ENCODE measurements around the gene SKAP1. TPM values are rescaled to one million over a fixed set of nuclear protein-coding genes. Genes with fewer than 3 reads are reported as not detected.

Gene SKAP1
- total and polyA plus RNA-seq, 2 donors from 2014 or later = 34.8 to 42.6 TPM

GRCh38 chr17:48236681-48237134, 193.3 kb downstream of the SKAP1 start:
- Histone ChIP-seq H3K27ac (ENCODE audit: low read depth in 2 of 2, low read length in 2 of 2) (no peak overlapping the region), H3K4me1 (ENCODE audit: control insufficient read depth in 2 of 3, insufficient read depth in 2 of 3, low read depth in 1 of 3, low read length in 3 of 3) (peaks cover 0 to 19% (median 9%) of the 10 kb centered on the region in 3 donors), H3K4me3 (ENCODE audit: low read length in 3 of 3) (no peak overlapping the region), H3K9ac (ENCODE audit: low read length in 3 of 3) (no peak overlapping the region), H3K36me3 (ENCODE audit: control insufficient read depth in 2 of 3, insufficient read depth in 3 of 3, low read length in 3 of 3) (no peaks in the 10 kb centered on the region), H3K27me3 (ENCODE audit: control insufficient read depth, insufficient read depth, low read length) (no peaks in the 10 kb centered on the region), H3K9me3 (ENCODE audit: control insufficient read depth in 2 of 3, insufficient read depth in 1 of 3, low read length in 3 of 3) (no peaks in the 10 kb centered on the region)
- DNase-seq = peak in 1 of 5 donors; percentile 32
- TF ChIP-seq CTCF (IDR thresholded peaks at IDR 0.05; ENCODE audit: borderline replicate concordance, extremely low read depth, insufficient read depth) = no peak
- no peak for FAIRE-seq
- intact Hi-C loops (cut with DNase I) = no loop called here

- Histone ChIP-seq H3K4me3 (ENCODE audit: low read length in 3 of 3) (no peak overlapping the region), H3K27me3 (ENCODE audit: control insufficient read depth, insufficient read depth, low read length) (no peaks in the 10 kb centered on the region), H3K9ac (ENCODE audit: low read length in 3 of 3) (no peak overlapping the region), H3K36me3 (ENCODE audit: control insufficient read depth in 2 of 3, insufficient read depth in 3 of 3, low read length in 3 of 3) (no peaks in the 10 kb centered on the region), H3K4me1 (ENCODE audit: control insufficient read depth in 2 of 3, insufficient read depth in 2 of 3, low read depth in 1 of 3, low read length in 3 of 3) (peaks cover 0 to 5% (median under 1%) of the 10 kb centered on the region in 3 donors), H3K9me3 (ENCODE audit: control insufficient read depth in 2 of 3, insufficient read depth in 1 of 3, low read length in 3 of 3) (no peaks in the 10 kb centered on the region), H3K27ac (ENCODE audit: low read depth in 2 of 2, low read length in 2 of 2) (no peak overlapping the region)
- DNase-seq (no peak), FAIRE-seq (no peak)
- no peak for TF ChIP-seq CTCF (IDR thresholded peaks at IDR 0.05; ENCODE audit: borderline replicate concordance, extremely low read depth, insufficient read depth)
- intact Hi-C loops (cut with DNase I) = no loop called here
These were observed 195.1 kb downstream of the SKAP1 start for GRCh38 chr17:48234922-48235321.

- DNase-seq = no peak
- no peak overlapping the region for H3K4me3 ChIP-seq (ENCODE audit: low read length in 3 of 3)
- no peaks in the 10 kb centered on the region for H3K9me3 ChIP-seq (ENCODE audit: control insufficient read depth in 2 of 3, insufficient read depth in 1 of 3, low read length in 3 of 3)
- no peak for TF ChIP-seq CTCF (IDR thresholded peaks at IDR 0.05; ENCODE audit: borderline replicate concordance, extremely low read depth, insufficient read depth)
- FAIRE-seq = no peak
- no peaks in the 10 kb centered on the region for H3K4me1 ChIP-seq (ENCODE audit: control insufficient read depth in 2 of 3, insufficient read depth in 2 of 3, low read depth in 1 of 3, low read length in 3 of 3)
- intact Hi-C loops (cut with DNase I) = no loop called here
- H3K27ac ChIP-seq (ENCODE audit: low read depth in 2 of 2, low read length in 2 of 2) = no peak overlapping the region
- no peak overlapping the region for H3K9ac ChIP-seq (ENCODE audit: low read length in 3 of 3)
- H3K36me3 ChIP-seq (ENCODE audit: control insufficient read depth in 2 of 3, insufficient read depth in 3 of 3, low read length in 3 of 3) = no peaks in the 10 kb centered on the region
- H3K27me3 ChIP-seq (ENCODE audit: control insufficient read depth, insufficient read depth, low read length) = no peaks in the 10 kb centered on the region
These were observed 197.7 kb downstream of the SKAP1 start for GRCh38 chr17:48231995-48232959.

All from kidney (tissue), 14 donors.